H1 (cell line): ENCODE results near the gene RNGTT. TPM values are rescaled to one million over a fixed set of nuclear protein-coding genes. Genes with fewer than 3 reads are reported as not detected.

Source experiments
- CTCF ChIA-PET: fragments of 300-600 bp; sonication (Branson Sonifier 250); formaldehyde crosslinking; loops from one replicate; lab custom pipeline; 2021; ENCODE audit not compliant: partially characterized antibody; lab: Charles Lee
- POLR2A ChIA-PET: fragments of 300-600 bp; sonication (Branson Sonifier 250); formaldehyde crosslinking; loops from one replicate; lab custom pipeline; 2021; ENCODE audit warnings: inconsistent platforms; ENCODE audit not compliant: partially characterized antibody; lab: Charles Lee
- DNase-seq, 2 experiments: peaks; one replicate each; pipeline versions ENCODE4 v3.0.0 to v3.0.0-alpha.2; 2010 to 2022; ENCODE audit warnings: low spot score in 2 of 2, low read depth in 1 of 2, mixed read lengths in 1 of 2
- FAIRE-seq: peaks from 2 replicates; lab custom pipeline; 2011; peaks lifted over from hg19 to GRCh38; lab: Jason Lieb, UNC
- H2AFZ ChIP-seq: 2 replicates; pipeline ENCODE4 v1.8.1; 2012; ENCODE audit warnings: low read length, inconsistent platforms
- H2AK5ac ChIP-seq: 2 replicates; pipeline ENCODE4 v1.6.1; 2013; ENCODE audit warnings: low read depth, low read length
- H2BK120ac ChIP-seq: replicated peaks from 2 replicates; pipeline ENCODE3; 2013; ENCODE audit warnings: low read depth, low read length, inconsistent platforms
- H2BK12ac ChIP-seq: 2 replicates; pipeline ENCODE4 v1.6.1; 2013; ENCODE audit warnings: low read depth, low read length
- H2BK15ac ChIP-seq: 2 replicates; pipeline ENCODE4 v1.6.1; 2013; ENCODE audit warnings: low read length
- H2BK20ac ChIP-seq: 2 replicates; pipeline ENCODE4 v1.6.1; 2013; ENCODE audit warnings: low read length
- H2BK5ac ChIP-seq: 2 replicates; pipeline ENCODE4 v1.6.1; 2013; ENCODE audit warnings: low read depth, low read length
- H3K14ac ChIP-seq: 2 replicates; pipeline ENCODE4 v1.6.1; 2013; ENCODE audit warnings: inconsistent platforms; ENCODE audit not compliant: insufficient read length
- H3K18ac ChIP-seq: 2 replicates; pipeline ENCODE4 v1.6.1; 2013; ENCODE audit warnings: low read length; ENCODE audit errors: extremely low read depth
- H3K23ac ChIP-seq: 2 replicates; pipeline ENCODE4 v1.6.1; 2013; ENCODE audit warnings: inconsistent platforms; ENCODE audit not compliant: insufficient read length
- H3K23me2 ChIP-seq: 2 replicates; pipeline ENCODE4 v1.6.1; 2013; ENCODE audit warnings: low read depth, low read length
- H3K27ac ChIP-seq: 2 replicates; pipeline ENCODE4 v1.6.1; 2011; ENCODE audit warnings: low read depth, low read length, inconsistent platforms
- H3K27me3 ChIP-seq, 4 experiments: replicated peaks in 1 of 4; 1 replicate in 1 of 4; 2 replicates in 3 of 4; pipeline versions ENCODE4 v1.6.1 to v1.8.1; 2011 to 2013; ENCODE audit warnings: low read length in 3 of 4, mild to moderate bottlenecking in 3 of 4, inconsistent platforms in 2 of 4, mixed read lengths in 2 of 4, moderate library complexity in 1 of 4; ENCODE audit not compliant: control insufficient read depth in 3 of 4, insufficient read depth in 3 of 4; ENCODE audit errors: extremely low read depth in 1 of 4
- H3K36me3 ChIP-seq, 4 experiments: 2 replicates each; pipeline versions ENCODE4 v1.6.1 to v1.8.1; 2011 to 2013; ENCODE audit warnings: mild to moderate bottlenecking in 4 of 4, low read length in 3 of 4, moderate library complexity in 2 of 4, control low read depth in 1 of 4, inconsistent platforms in 1 of 4; ENCODE audit not compliant: insufficient read depth in 4 of 4, control insufficient read depth in 2 of 4
- H3K4ac ChIP-seq: replicated peaks from 2 replicates; pipeline ENCODE3; 2013; ENCODE audit warnings: low read length, low read depth, mixed read lengths, inconsistent platforms; ENCODE audit not compliant: insufficient read length
- H3K4me1 ChIP-seq, 4 experiments: replicated peaks in 1 of 4; 1 replicate in 1 of 4; 2 replicates in 3 of 4; pipeline versions ENCODE4 v1.6.1 to v1.8.1; 2011 to 2013; ENCODE audit warnings: low read length in 3 of 4, inconsistent platforms in 2 of 4, mixed read lengths in 1 of 4; ENCODE audit not compliant: insufficient read depth in 4 of 4, control insufficient read depth in 3 of 4
- H3K4me2 ChIP-seq, 2 experiments: 2 replicates each; pipeline versions ENCODE4 v1.6.1 to v1.8.1; 2011 to 2013; ENCODE audit warnings: low read depth in 2 of 2, low read length in 2 of 2, control low read depth in 1 of 2, inconsistent platforms in 1 of 2, mild to moderate bottlenecking in 1 of 2; ENCODE audit not compliant: insufficient read depth in 1 of 2
- H3K4me3 ChIP-seq, 4 experiments: fragments of 200-600, 300-600 bp in 1 of 4; sonication (generic), shearing (Covaris generic), sonication (Bioruptor Twin) in 1 of 4; 2 replicates each; pipeline versions ENCODE4 v1.5.1 to v1.8.1; 2011 to 2016; ENCODE audit warnings: low read length in 4 of 4, low read depth in 3 of 4, control low read depth in 2 of 4, inconsistent platforms in 2 of 4, mild to moderate bottlenecking in 2 of 4, mixed read lengths in 1 of 4, moderate library complexity in 1 of 4; ENCODE audit not compliant: insufficient read depth in 2 of 4; ENCODE audit errors: extremely low read depth in 1 of 4
- H3K56ac ChIP-seq: replicated peaks from 2 replicates; pipeline ENCODE3; 2013; ENCODE audit warnings: low read depth, mild to moderate bottlenecking, mixed read lengths, low read length, inconsistent platforms; ENCODE audit not compliant: insufficient read length
- H3K79me1 ChIP-seq: 2 replicates; pipeline ENCODE4 v1.6.1; 2013; ENCODE audit warnings: low read depth, low read length, control low read depth
- H3K79me2 ChIP-seq, 2 experiments: 2 replicates each; pipeline versions ENCODE4 v1.6.1 to v1.8.1; 2012 to 2013; ENCODE audit warnings: low read length in 2 of 2, mild to moderate bottlenecking in 2 of 2, inconsistent platforms in 1 of 2; ENCODE audit not compliant: insufficient read depth in 2 of 2, control insufficient read depth in 1 of 2
- H3K9ac ChIP-seq, 4 experiments: replicated peaks in 1 of 4; 1 replicate in 1 of 4; 2 replicates in 3 of 4; pipeline versions ENCODE4 v1.6.1 to v1.8.1; 2011 to 2013; ENCODE audit warnings: low read depth in 3 of 4, low read length in 3 of 4, control low read depth in 2 of 4, mild to moderate bottlenecking in 2 of 4, moderate library complexity in 2 of 4, inconsistent platforms in 1 of 4; ENCODE audit errors: extremely low read depth in 1 of 4
- H3K9me3 ChIP-seq, 2 experiments: 2 replicates each; pipeline versions ENCODE4 v1.6.1 to v1.8.1; 2012 to 2013; ENCODE audit warnings: mild to moderate bottlenecking in 2 of 2, moderate library complexity in 2 of 2, control low read depth in 1 of 2, inconsistent platforms in 1 of 2, low read depth in 1 of 2, low read length in 1 of 2, mixed read lengths in 1 of 2; ENCODE audit not compliant: insufficient read depth in 2 of 2
- H4K20me1 ChIP-seq, 2 experiments: replicated peaks in 1 of 2; 2 replicates each; pipeline versions ENCODE3 to v1.8.1; 2011 to 2013; ENCODE audit warnings: inconsistent platforms in 2 of 2, low read length in 2 of 2, mild to moderate bottlenecking in 1 of 2; ENCODE audit not compliant: insufficient read depth in 2 of 2, control insufficient read depth in 1 of 2
- H4K5ac ChIP-seq: 2 replicates; pipeline ENCODE4 v1.6.1; 2013; ENCODE audit warnings: low read length, low read depth, mixed read lengths, inconsistent platforms; ENCODE audit not compliant: insufficient read length
- H4K8ac ChIP-seq: 2 replicates; pipeline ENCODE4 v1.8.0; 2013; ENCODE audit warnings: mild to moderate bottlenecking, moderate library complexity, low read length, inconsistent platforms; ENCODE audit not compliant: insufficient read depth; ENCODE audit errors: extremely low read depth
- H4K91ac ChIP-seq: replicated peaks from 2 replicates; pipeline ENCODE3; 2013; ENCODE audit warnings: low read length, mixed read lengths, inconsistent platforms; ENCODE audit not compliant: insufficient read length
- CTCF ChIP-seq, 3 experiments: IDR thresholded peaks; 1 replicate in 2 of 3; 2 replicates in 1 of 3; pipeline versions ENCODE4 v1.5.1 to v1.6.1; 2011; ENCODE audit warnings: low read length in 3 of 3, mild to moderate bottlenecking in 3 of 3, inconsistent platforms in 2 of 3, low read depth in 1 of 3, moderate library complexity in 1 of 3; ENCODE audit not compliant: insufficient read depth in 1 of 3; ENCODE audit errors: control extremely low read depth in 1 of 3
- EGR1 ChIP-seq: IDR thresholded peaks from 2 replicates; pipeline ENCODE4 v1.6.1; 2011; ENCODE audit warnings: low read depth, low read length, borderline replicate concordance
- KDM1A ChIP-seq: fragments of 200-600, 300-600 bp; sonication (generic); IDR thresholded peaks from 2 replicates; pipeline ENCODE4 v1.7.1; 2016; ENCODE audit warnings: mild to moderate bottlenecking, low read length, borderline replicate concordance
- KDM4A ChIP-seq: IDR thresholded peaks from one replicate; pipeline ENCODE4 v1.7.1; 2012; ENCODE audit warnings: low read depth, mild to moderate bottlenecking, moderate library complexity, low read length, inconsistent platforms; ENCODE audit not compliant: severe bottlenecking
- PHF8 ChIP-seq: fragments of 200-600 bp; sonication (generic); conservative IDR thresholded peaks from 2 replicates; pipeline ENCODE4 v1.7.1; 2012; ENCODE audit warnings: low read depth, mild to moderate bottlenecking, inconsistent platforms, low read length, moderate library complexity
- SIN3A ChIP-seq, 2 experiments: IDR thresholded peaks in 1 of 2; conservative IDR thresholded peaks in 1 of 2; 2 replicates each; pipeline ENCODE4 v1.6.1; 2011 to 2012; ENCODE audit warnings: low read length in 2 of 2, improper control_type of control experiment in 1 of 2, low read depth in 1 of 2, mild to moderate bottlenecking in 1 of 2
- SIX5 ChIP-seq: IDR thresholded peaks from 2 replicates; pipeline ENCODE4 v1.6.1; 2011; ENCODE audit warnings: mild to moderate bottlenecking, low read depth, low read length
- SP1 ChIP-seq: IDR thresholded peaks from 2 replicates; pipeline ENCODE4 v1.6.1; 2011; ENCODE audit warnings: low read depth, low read length
- TEAD4 ChIP-seq: IDR thresholded peaks from 2 replicates; pipeline ENCODE4 v1.6.1; 2012; ENCODE audit warnings: low read depth, low read length, inconsistent platforms, mixed read lengths
- WGBS, 2 experiments: shearing (Covaris generic) in 1 of 2; methylation state at CpG; one replicate each; pipeline versions ENCODE4 v1.1.6 to v1.1.7; 2013 to 2015; ENCODE audit warnings: low lambda C conversion rate in 2 of 2, mixed read lengths in 2 of 2, inconsistent platforms in 1 of 2, low coverage in 1 of 2, missing lambda C conversion rate in 1 of 2; ENCODE audit not compliant: insufficient replicate concordance in 2 of 2, insufficient coverage in 1 of 2, insufficient read length in 1 of 2; ENCODE audit errors: extremely low coverage in 1 of 2, missing lambda C conversion rate in 1 of 2; 5-methylcytosine and 5-hydroxymethylcytosine counted together
- polyA plus RNA-seq, 7 experiments: library from polyadenylated mRNA; depleted of rRNA in 3 of 7; stranded (reverse) in 5 of 7; unstranded in 2 of 7; fragments of >200 nt in 5 of 7; fragments of 200-250 nt in 2 of 7; gene quantifications; 1 replicate in 5 of 7; 2 replicates in 1 of 7; 4 replicates in 1 of 7; pipeline versions ENCODE4 v1.2.1 to v1.2.3, GENCODE V29; 2011 to 2013; ENCODE audit warnings: missing spikeins in 2 of 7, mixed read lengths in 2 of 7
- total RNA-seq: library from RNA; stranded (reverse); fragmentation: NEBNext Ultra II Directional; extraction: Animal tissue kit (Norgen Biotek cat#: 25700); gene quantifications from 2 replicates; pipeline ENCODE4 v1.2.1, GENCODE V29; 2021

Gene RNGTT
- total and polyA plus RNA-seq, 2 of the 8 experiments (the other 6 are each of a cell fraction or from before 2014, with no cell fraction given), result 3.6 to 21.2 TPM

GRCh38 chr6:88810089-88810488, 153.3 kb downstream of the RNGTT start:
- H3K79me1 ChIP-seq, result no peaks in the 10 kb centered on the region
- H3K36me3 ChIP-seq, result no peaks in the 10 kb centered on the region; a peak in 1 of 8 replicates
- no peak overlapping the region for H3K56ac ChIP-seq
- no peak overlapping the region for H3K9ac ChIP-seq
- no peak overlapping the region for H3K14ac ChIP-seq
- no peak overlapping the region for H3K23ac ChIP-seq
- H2BK12ac ChIP-seq, result no peak overlapping the region
- no peaks in the 10 kb centered on the region for H3K4me1 ChIP-seq
- no peaks in the 10 kb centered on the region for H4K20me1 ChIP-seq
- no peak overlapping the region for H3K18ac ChIP-seq
- WGBS, 2 experiments, result 97% methylated on average over 5 of the region's 5 CpGs; no CpG with 5 or more reads in 1 of the 2 experiments
- H3K4me2 ChIP-seq, result no peak overlapping the region
- no peak overlapping the region for H2BK5ac ChIP-seq
- H3K79me2 ChIP-seq, result no peaks in the 10 kb centered on the region
- FAIRE-seq (no peak), DNase-seq (no peak)
- no peak overlapping the region for H3K4me3 ChIP-seq
- H3K23me2 ChIP-seq, result no peaks in the 10 kb centered on the region
- H2AK5ac ChIP-seq, result no peak overlapping the region
- no peak overlapping the region for H3K4ac ChIP-seq
- peaks cover 3 to 5% of the 10 kb centered on the region in 2 experiments; a peak in 1 of 4 replicates for H3K9me3 ChIP-seq
- H4K8ac ChIP-seq, result no peak overlapping the region
- no peak overlapping the region for H3K27ac ChIP-seq
- H4K5ac ChIP-seq, result no peak overlapping the region
- no peak overlapping the region for H4K91ac ChIP-seq
- ChIA-PET CTCF (no interaction called here), POLR2A (no interaction called here)
- H2BK20ac ChIP-seq, result no peak overlapping the region
- H2AFZ ChIP-seq, result no peak overlapping the region
- TF ChIP-seq TEAD4 (no peak), EGR1 (no peak), SP1 (no peak), SIX5 (no peak), KDM1A (no peak), KDM4A (no peak), CTCF (IDR thresholded peaks at IDR 0.05; ENCODE audit: control extremely low read depth in 1 of 3, insufficient read depth in 1 of 3, low read depth in 1 of 3, low read length in 3 of 3) (no peak), PHF8 (no peak), SIN3A (conservative IDR thresholded peaks at IDR 0.05 in 1 of 2, IDR thresholded peaks at IDR 0.05 in 1 of 2; ENCODE audit: low read depth in 1 of 2, low read length in 2 of 2) (no peak)
- H2BK15ac ChIP-seq, result no peak overlapping the region
- H3K27me3 ChIP-seq, result no peaks in the 10 kb centered on the region
- no peak overlapping the region for H2BK120ac ChIP-seq
